Stimulated activated CD4-positive, alpha-beta T cell treated with anti-CD3 and anti-CD28 coated beads, Interleukin-1b, Interleukin-23, amount 100 ng/mL, for 1 hour (primary cell): ENCODE data around the gene SYNE1.

Experiments
- DNase-seq, 2 donors: peaks; one replicate each; pipeline ENCODE4 v3.0.0-alpha.2; 2020; ENCODE audit warnings: low read depth in 2 of 2

Gene SYNE1

DNA sequence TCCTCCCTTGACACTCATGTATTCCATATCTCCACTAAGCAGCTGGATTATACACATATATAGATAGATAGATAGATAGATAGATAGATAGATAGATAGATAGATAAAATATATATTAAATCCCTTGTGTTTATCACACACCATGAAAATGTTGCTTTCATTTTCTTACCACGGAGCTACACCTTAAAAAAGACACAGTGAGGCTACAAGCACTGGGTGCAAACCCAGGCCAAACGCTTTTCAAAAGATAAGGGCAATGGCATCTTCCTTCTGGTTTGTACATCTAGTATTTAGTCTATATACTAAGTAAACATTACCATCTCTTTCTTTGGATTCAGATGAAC is 452.6 kb downstream of the SYNE1 start:
- no peak for DNase-seq

DNA sequence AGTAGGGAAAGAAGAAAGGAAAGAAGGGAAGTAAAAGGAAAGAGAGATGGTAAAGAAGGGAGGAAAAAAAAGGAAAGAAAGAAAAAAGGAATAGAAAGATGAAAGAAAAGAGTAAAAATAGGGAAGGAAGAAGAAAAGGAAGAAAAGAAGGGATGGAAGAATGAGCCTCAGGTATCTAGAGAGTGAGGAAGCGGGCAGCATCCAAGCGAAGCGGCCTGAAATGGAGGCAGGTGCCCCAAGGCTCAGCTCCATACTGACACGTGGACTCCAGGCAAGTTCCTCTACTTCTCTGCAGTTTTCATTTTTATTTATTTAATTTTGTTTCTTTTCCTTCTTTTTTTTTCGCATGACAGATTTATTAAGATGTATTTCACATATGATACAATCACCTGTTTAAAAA is 456.6 kb downstream of the SYNE1 start:
- DNase-seq = no peak

DNA sequence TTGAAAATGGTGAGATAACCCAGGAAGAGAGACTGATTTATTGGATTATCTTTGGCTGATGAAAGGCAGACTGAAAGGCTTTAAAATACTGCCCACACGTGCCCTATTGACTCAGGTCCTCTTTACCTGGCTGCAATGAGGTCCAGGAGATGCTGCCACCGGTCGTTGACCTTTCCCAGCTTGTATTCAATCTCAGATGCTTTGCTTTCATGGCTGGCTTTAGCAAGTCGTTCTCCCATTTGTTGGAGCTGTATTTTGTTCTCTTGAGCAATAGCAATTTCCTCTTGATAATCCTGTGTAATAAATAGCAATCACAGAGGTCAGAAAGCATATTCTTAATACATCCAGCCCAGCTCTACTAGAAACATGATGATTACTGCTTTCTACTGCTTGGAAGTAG is 460.9 kb downstream of the SYNE1 start:
- no peak for DNase-seq

DNA sequence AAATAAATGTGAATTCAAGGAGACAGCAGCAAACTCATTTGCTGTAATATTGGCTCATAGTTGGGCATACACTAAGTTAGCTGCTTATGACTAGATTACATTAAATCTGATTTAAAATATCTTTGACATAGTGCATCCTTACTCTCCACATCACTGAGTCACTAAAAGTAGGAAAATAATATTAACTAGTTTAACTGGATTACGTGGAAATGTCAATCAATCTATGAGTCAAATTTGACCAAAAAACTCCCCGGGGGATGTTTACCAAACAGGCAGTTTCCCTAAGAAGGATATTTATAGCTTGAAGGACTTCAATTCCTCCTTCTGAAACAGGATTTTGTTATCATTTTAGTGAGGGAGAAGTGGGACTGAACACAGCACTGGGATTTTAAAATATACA is 463.2 kb downstream of the SYNE1 start:
- no peak for DNase-seq

DNA sequence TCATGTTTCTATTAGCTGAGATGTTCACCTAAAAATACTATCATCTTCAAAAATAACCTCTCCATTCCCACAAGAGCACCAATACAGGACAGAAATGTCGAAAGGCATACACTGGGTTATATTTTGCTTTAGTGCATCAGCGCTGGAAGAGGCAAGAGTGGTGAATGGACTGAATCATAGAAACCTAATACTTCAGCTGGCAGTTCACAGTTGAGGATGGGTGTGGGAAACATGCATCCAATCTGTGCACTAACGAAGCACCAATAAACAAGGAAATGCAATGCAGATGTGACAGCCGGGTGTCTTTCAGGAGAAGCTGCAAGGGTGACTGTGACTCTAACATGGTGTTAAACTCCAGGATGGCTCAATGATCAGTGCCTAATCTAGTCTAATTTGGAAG is 463.8 kb downstream of the SYNE1 start:
- DNase-seq = no peak

DNA sequence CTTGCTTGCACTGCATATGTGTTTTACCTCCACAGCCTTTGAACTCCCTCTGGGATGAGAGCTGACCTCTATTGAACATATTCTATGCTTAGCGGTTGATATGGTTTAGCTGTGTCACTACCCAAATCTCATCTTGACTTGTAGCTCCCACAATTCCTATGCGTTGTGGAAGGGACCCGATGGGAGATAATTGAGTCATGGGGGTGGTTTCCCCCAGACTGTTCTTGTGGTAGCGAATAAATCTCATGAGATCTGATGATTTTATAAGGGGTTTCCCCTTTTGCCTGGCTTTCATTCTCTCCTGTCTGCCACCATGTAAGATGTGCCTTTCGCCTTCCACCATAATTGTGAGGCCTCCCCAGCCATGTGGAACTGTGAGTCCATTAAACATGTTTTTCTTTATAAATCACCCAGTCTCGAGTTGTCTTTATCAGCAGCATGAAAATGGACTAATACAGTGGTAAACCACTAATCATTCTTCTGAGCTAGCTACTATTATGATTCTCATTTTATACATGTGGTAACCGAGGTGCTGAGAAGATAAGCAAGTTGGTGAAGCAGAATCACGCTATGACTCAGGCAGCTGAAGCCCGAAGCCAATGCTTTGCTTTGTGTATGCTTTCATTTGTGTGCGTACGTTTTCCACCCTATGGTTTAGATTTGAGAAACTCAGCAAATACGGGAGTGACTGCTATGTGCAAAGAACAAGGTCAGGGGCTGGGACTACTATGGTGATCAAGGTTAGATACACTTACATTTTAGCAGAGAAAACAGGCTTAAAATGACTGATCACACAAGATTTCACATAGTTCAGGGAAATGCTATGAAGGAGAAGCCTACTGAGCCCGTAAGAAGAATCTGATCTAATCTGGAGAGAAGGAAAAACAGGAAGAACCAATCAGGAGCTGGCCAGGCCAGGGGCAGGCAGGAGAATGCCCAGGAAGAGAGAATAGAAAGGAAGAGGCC is 466.2 kb downstream of the SYNE1 start:
- DNase-seq = no peak

DNA sequence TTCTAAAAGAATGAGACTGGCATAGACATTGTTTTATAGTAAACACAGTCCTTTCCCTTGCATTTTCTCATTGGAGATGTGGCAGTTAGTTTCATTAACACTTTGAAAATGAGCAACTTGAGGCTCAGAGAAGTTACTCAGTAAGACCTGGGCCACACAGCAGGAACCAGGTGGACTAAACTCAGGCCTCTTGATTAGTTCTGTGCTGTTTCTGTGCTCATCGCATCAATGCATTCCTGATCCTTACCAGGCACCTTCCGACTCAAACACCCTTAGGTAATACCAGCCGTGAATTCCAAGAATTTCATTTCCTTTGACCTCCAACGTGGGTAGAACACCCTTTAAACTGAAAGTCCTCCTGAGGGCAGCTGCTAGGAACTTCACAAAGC is 466.9 kb downstream of the SYNE1 start:
- no peak for DNase-seq

DNA sequence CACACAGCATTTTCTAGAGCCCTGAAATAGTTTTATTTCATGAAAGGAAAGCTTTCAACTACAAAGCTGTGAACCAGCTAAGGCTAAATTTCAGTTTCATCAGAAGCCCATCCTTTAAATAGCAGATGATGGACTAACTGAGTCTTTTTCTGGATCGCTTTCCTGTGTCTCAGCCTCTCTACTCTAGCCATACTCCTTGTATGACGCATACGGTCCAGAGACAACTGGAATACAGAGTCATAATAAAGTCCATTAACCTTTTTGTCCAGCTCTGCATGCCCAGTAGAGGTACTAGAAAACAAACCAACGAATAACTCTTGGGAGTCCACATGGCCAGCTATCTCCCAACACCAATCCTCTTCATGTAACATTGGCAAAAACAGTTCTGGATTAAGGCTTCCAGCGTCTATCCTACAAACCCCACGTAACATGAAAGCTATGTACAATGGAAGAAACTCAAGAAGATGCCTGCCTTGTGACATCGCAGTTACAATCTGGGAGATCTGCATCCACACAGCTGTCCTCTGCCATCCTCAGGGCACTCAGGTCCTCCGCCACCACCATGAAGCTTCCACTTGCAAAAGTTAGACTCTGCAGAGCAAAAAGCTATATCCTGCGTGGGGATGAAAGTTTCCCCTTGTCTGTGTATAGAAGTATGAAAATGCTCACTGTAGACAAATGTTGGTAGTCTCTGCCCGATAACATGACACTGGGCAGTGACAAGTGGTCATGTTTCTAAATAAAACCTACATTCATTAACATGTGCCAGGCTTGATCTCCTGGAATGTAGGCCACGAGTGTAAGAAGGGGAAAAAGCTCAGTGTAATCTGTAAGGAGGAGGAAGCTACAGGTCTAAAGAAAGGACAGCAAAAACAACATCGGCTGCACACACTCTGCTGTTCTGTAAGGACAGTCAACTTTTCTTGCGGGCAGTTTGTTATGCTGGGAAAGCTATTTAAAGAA is 469.2 kb downstream of the SYNE1 start:
- no peak for DNase-seq

DNA sequence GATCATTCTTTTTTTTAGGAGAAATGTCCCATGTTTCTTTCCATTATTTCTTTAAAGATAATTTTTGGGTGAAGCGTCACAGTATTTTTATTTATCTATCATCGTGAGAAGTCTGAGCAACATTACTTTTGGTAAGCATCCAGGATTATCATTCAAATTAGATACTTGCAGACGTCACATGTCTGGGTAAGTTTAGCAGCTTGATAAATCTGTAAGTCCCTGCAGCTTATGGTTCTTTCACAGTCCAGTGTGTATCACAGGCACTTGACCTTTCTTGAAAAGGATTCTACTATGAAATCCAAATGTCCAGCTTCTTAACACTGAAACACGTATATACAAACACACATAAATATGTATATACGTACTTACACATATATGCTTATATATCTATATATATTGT is 470.3 kb downstream of the SYNE1 start:
- DNase-seq = no peak

DNA sequence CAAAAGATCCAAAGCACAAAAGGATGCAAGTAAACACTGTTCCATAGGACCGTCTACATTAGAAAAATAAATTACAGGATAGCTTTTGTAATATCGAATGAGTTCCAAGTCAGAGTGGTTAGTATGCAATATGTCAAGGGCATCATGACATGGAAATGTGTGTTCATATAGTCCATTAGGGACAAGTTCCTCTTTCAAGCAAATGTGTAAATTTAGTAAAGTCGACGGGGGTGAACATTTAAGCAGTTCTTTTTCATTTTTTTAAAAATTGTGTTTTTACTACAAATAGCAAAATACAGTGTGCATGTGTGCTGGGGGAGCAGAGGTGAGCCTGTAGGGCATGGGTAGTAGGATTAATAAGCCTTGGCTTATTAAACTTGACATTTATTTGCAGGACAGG is 470.7 kb downstream of the SYNE1 start:
- no peak for DNase-seq

DNA sequence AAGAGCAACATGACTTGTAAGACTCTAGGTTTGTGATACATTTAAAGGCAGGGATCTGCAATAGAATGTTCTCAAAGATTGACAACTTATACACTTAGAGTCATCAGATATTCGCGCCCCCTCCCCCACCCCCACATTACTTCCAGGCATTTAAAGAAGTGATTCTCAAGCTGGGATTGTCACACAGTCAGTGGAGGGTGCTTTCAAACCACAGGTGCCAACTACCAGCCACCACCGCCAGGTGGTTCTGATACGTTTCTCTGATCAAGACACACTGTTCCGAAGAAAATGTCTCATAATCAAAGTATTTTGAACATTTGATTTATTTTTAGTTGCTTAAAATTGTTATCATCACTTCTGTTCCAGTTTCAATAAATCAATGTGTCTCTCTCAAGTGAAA is 472.2 kb downstream of the SYNE1 start:
- DNase-seq = no peak

DNA sequence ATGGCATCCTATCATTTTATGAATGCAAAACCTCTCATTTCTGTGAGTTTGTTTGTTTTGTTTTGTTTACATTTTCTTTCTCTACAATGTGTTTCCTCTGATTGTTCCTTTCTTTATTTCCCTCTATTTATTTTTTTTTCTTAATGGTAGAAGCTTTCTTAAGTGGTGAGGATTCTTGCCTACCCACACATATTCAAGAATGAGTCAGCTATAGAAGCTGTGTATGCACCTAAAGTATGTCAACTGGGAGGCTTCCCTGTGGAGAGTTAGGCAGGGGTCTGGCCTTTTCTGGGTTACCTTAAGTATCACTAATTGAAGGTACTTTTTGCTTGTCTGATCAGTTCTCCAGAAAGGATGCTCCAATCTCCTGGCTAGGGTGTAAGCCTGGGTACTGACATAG is 475.7 kb downstream of the SYNE1 start:
- DNase-seq = no peak

DNA sequence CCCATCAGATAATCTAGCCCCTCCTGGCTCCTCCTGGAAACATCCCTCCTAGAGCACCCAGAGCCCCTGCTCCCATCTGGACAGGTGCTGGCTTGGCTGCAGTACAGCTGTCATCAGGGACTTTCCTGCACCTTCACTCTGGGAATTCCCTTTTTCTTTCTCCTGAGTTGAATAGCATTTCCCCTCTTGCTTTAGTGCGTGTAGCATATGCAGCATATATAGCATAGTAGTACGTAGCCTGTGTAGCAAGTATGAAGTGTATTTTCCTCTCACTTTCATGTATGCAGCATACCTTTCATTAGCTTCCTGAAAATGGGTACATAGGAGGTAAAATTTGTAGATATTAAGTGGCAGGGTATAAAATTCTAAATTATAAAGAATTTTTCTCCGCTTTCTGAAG is 476.8 kb downstream of the SYNE1 start:
- DNase-seq = no peak

DNA sequence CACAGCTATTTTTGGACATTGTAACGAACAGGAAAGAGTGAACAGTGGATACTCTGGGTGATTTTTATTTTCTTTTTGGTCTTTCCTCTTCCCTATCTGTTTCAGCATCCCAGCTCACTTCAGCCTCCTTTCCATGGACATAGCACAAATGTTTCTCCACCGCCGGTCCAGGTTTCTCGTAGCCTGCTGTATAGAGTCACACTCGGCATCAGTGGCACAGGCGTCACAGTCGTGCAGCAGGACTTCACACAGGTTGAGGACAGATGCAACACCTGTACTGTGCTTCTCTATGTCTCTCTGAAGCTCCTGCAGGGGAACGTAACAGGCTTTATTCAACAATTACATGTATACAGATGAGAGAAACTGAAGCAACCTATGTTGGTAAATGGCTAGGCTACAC is 481.4 kb downstream of the SYNE1 start:
- no peak for DNase-seq

DNA sequence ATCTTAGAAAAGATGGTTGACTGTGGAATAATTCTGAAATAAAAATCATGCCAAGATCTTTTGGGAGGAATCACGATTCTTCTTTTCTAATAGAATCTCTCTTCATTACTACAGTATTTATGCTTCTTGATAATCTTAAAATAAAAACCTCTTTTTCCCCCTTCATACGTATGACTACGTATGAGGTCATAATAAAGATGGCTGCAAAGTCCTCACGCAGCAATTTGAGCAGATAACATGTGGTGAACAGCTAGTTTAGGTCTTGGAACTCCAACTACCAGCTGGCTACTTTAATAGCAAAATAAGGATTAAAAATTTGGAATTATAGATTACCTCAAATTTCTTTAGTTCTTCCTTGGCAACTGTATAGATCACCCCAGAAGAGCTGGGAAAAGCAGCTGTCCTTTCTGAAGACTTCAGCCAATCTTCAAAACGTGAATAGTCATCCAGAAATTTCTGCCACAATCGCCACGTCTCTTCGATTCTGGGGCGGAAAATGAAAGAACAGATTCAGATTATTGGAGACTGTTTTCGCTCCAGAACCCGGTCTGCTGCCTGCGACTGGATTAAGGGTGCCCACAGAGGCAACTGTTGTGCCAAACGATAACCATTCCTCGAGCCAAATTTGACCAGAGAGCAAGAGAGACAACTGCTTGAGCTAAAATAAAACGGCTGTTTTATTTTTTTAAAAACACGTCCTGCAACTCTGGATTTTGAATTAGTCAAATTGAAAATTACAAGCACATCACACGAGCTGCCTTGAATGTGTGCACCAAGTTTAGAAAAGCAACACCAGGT is 482.4 kb downstream of the SYNE1 start:
- no peak for DNase-seq

DNA sequence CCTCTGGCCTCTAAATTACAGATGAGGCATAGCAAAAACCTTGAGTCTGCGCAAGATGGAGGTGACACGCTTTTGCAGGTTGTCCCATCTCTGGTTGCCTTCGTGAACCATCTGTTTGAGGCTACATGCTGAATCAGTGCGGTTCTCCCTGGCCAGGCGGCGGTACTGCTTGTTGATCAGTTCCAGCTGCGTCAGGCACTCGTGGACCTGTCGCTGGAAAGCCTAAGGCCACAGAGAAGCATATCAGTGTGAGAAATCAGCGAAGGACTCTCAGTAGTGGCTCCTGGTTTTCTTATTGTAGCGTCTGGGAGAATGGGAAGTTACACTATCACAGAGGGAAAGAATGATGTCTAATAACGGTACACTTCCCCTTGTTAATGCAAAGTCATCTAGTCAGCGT is 485.2 kb downstream of the SYNE1 start:
- no peak for DNase-seq

DNA sequence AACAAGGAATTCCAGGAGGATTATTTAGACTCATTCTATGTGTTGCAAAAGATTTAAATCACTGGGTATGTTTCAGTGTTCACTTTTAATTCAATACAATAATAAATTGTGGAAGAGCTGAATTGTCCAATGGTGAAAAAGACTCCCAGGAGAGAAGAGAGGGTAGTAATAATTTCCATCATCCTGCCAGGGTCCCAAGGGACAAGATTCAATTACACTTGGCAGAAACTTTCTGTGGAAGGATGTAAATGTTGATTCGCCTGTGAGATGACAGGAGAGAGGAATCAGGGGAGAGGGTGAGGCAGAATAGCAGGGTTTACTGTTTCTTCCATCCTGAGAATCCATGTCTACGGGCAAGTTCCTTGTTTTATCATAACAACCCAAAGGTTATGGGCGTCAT is 487.0 kb downstream of the SYNE1 start:
- DNase-seq = no peak

DNA sequence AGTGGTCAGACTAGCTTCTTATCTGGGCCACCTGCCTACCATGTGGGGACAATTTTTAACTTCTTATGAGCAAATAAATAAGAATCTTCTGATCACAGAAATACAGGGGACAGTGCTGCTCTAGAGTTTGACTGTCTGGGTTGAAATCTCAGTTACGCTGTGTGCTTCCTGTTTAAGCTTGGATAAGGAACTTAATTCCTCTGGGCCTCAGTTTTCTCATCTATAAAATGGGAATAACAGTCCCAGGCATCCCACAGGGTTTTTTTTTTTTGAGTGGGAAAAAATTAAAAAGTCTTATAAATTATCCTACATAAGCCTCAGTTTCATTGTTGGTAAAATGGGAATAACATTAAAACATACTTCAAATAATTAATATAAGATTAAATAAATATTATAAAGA is 488.8 kb downstream of the SYNE1 start:
- no peak for DNase-seq

DNA sequence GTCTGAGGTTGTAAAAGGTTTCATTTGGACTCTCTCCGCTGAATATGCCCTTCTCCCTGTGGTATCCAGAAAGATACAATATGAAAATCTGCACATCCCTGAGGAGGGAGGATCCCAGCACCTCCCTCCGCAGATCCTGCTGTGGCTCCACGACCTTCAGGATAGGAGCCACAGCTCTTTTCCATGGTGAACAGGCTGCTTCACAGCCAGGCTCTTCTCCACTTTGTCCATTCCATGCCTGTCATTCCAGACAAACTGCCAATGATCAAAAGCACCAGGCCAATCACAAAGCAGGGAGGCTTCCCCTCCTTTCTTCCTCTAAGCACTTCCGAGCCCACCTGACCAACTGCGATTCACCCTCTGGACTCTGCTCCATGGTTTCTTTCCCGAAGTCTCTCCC is 489.9 kb downstream of the SYNE1 start:
- DNase-seq = no peak

DNA sequence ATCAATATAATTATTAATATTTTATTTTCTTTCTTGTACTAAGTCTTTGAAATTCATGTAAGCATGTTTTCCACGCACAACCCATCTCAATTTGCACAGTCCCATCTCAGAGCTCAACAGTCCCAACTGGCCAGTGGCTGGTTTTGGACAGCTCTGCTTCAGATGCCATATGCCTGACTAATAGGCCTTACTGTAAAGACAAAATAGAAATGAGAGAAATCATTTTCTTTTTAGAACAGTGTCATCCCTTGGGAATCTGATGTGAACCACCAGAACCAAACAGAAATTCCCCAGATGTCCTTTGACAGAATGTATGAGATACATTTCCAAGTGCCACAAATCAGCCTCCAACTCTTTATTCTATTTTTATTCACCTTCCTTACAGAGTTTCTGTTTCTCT is 490.8 kb downstream of the SYNE1 start:
- DNase-seq = no peak

DNA sequence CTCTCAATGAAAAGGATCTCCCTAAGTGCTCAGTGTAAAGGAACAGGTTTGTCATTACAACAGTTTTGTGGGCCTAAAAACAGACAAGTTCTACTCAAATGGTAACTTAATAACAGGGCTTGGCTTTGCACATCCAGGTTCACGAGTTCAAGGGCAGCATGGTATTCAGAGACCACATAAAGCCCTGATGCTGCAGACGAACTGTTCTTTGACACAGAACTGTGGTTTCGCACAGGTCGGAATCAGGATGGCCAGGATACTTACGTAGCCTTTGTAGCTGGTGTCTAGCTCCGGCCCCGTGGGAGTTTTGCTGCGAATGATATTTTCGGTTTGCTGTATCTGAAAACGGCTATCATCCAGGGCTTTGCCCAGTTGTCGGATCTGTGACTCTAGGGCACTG is 493.8 kb downstream of the SYNE1 start:
- DNase-seq = no peak

DNA sequence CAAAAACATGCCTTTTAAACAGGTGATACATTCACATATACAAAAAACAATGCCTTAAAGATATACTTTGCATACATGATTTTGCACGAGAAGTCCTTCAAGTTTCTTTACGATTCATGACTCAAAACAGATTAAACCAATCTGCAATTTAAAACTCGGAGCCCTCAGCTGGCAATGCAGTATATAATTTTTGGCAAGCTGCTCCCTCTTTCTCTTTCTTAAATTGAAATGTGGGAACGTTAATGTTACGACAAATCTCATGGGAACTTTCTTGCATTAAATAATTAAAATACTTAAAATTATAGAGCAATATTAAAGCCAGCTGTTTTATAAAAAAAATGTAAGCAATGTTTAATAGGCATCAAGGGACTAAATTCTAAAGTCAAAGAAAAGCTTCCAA is 495.1 kb downstream of the SYNE1 start:
- no peak for DNase-seq
